ENCODE measurements around the gene TATDN2.
"Not testable (repeated sequence)": the region's sequence is repeated elsewhere in the genome, so short reads cannot be mapped to it uniquely, and the experiment has no call there.

Gene TATDN2

DNA sequence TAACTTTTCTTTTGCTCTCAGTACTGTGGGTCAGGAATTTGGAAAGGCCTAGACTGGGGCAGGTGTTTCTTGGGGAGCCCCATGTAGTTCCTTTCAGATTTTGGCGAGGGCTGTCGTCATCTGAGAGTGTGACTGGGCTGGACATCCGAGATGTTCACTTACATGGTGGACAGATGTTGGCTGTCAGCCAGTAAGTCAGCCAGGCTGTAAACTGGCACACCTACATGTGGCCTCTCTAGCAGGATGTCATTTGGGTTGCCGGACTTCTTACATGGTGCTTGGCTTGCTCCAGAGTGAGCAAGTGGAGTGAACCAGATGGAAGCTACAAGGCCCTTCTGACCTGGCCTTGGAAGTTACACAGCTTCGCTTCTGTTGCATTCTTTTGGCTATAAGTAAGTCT lies 20.7 kb downstream of the TATDN2 start:
- TF ChIP-seq CTCF (IDR thresholded peaks at IDR 0.05; ENCODE audit: extremely low read depth, insufficient read depth, missing control alignments), result no peak
- no peak for DNase-seq (ENCODE audit: low spot score)
- in situ Hi-C loops (cut with MboI; ENCODE audit: low pct_unique_long_range_greater_than_20kb, low sequenced_read_pairs, unreplicated experiment), result no loop called here

GRCh38 chr3:10269443-10269842 lies 21.2 kb downstream of the TATDN2 start:
- in situ Hi-C loops (cut with MboI; ENCODE audit: low pct_unique_long_range_greater_than_20kb, low sequenced_read_pairs, unreplicated experiment), result no loop called here
- DNase-seq (ENCODE audit: low spot score), result no peak
- TF ChIP-seq CTCF (IDR thresholded peaks at IDR 0.05; ENCODE audit: extremely low read depth, insufficient read depth, missing control alignments), result no peak

GRCh38 chr3:10272476-10272875 lies 24.2 kb downstream of the TATDN2 start:
- in situ Hi-C loops (cut with MboI; ENCODE audit: low pct_unique_long_range_greater_than_20kb, low sequenced_read_pairs, unreplicated experiment); DNase-seq (ENCODE audit: low spot score): not testable (repeated sequence)

GRCh38 chr3:10272977-10273376 lies 24.7 kb downstream of the TATDN2 start:
- no peak for DNase-seq (ENCODE audit: low spot score)
- in situ Hi-C loops (cut with MboI; ENCODE audit: low pct_unique_long_range_greater_than_20kb, low sequenced_read_pairs, unreplicated experiment), result no loop called here
- TF ChIP-seq CTCF (IDR thresholded peaks at IDR 0.05; ENCODE audit: extremely low read depth, insufficient read depth, missing control alignments), result no peak

GRCh38 chr3:10273702-10274305 lies 25.5 kb downstream of the TATDN2 start:
- no peak for TF ChIP-seq CTCF (IDR thresholded peaks at IDR 0.05; ENCODE audit: extremely low read depth, insufficient read depth, missing control alignments)
- in situ Hi-C loops (cut with MboI; ENCODE audit: low pct_unique_long_range_greater_than_20kb, low sequenced_read_pairs, unreplicated experiment), result no loop called here
- no peak for DNase-seq (ENCODE audit: low spot score)

DNA sequence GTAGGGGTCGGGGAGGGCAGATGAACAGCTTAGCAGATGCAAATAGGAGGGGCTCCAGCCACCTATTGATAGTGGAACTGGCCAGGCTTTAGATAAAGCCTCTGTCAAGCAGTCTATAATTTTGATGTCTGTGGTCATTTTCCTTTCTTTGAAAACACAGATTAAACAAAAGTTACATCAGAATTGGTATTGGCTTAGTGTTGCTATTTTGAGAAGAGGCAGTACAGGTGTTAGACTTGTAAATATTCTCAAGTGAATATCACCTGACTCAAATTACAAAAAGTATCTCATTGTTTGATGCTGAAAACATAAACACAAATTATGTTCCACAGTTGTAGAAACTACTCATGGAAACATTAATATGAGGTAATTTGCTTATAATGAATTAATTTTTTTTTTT lies 26.3 kb downstream of the TATDN2 start:
- no peak for TF ChIP-seq CTCF (IDR thresholded peaks at IDR 0.05; ENCODE audit: extremely low read depth, insufficient read depth, missing control alignments)
- DNase-seq (ENCODE audit: low spot score), result no peak
- in situ Hi-C loops (cut with MboI; ENCODE audit: low pct_unique_long_range_greater_than_20kb, low sequenced_read_pairs, unreplicated experiment), result no loop called here

DNA sequence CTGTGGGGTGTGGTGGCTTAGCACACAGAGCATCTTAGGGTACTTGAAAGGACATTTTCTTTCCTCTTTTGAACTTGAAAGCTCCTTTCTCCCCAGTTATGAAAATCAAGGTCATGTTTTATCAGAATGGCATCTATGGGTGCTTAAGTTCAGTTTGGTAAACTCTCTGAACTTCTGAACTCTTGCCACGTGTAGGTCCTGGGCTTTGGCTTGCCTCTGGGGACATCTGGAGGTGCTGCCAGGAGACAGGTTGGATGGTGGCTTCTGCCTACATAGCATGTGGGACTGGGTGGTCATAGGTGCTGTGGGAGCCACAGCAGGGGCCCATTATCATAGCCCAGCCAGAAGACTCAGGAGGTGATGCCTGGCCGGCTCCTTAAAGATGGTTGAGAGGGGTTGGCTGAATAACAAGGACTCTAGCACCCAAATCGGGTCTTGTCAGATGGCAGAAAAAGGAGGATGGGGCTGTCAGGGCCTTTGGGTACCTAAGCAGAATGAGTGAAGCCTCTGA lies 28.9 kb downstream of the TATDN2 start:
- in situ Hi-C loops (cut with MboI; ENCODE audit: low pct_unique_long_range_greater_than_20kb, low sequenced_read_pairs, unreplicated experiment), result no loop called here
- no peak for DNase-seq (ENCODE audit: low spot score)
- TF ChIP-seq CTCF (IDR thresholded peaks at IDR 0.05; ENCODE audit: extremely low read depth, insufficient read depth, missing control alignments), result no peak
